Suprapubic skin (tissue), 4 donors: ENCODE data around the gene FAR2.

ENCODE experiments used
- EP300 ChIP-seq: sonication (generic); formaldehyde crosslinking; IDR thresholded peaks from one replicate; pipeline ENCODE4 v1.6.1; 2017; ENCODE audit warnings: antibody characterized with exemption
- POLR2A ChIP-seq, 2 donors: fragments of 450-650 bp; IDR thresholded peaks; one replicate each; pipeline ENCODE4 v1.6.1; 2017; ENCODE audit warnings: antibody characterized with exemption in 2 of 2, mild to moderate bottlenecking in 2 of 2, moderate library complexity in 2 of 2
- POLR2AphosphoS5 ChIP-seq, 3 donors: sonication (generic); formaldehyde crosslinking; IDR thresholded peaks; one replicate each; pipeline ENCODE4 v1.6.1; 2017; ENCODE audit warnings: antibody characterized with exemption in 3 of 3
- TF ChIP-seq, protein P1 (sequence below), 2 donors: fragments of 200-600 bp in 1 of 2; fragments of 450-650 bp in 1 of 2; sonication (generic) in 1 of 2; IDR thresholded peaks; one replicate each; pipeline ENCODE4 v1.5.1; 2016 to 2019; ENCODE audit warnings: antibody characterized with exemption in 2 of 2, mild to moderate bottlenecking in 1 of 2, moderate library complexity in 1 of 2

DNA sequence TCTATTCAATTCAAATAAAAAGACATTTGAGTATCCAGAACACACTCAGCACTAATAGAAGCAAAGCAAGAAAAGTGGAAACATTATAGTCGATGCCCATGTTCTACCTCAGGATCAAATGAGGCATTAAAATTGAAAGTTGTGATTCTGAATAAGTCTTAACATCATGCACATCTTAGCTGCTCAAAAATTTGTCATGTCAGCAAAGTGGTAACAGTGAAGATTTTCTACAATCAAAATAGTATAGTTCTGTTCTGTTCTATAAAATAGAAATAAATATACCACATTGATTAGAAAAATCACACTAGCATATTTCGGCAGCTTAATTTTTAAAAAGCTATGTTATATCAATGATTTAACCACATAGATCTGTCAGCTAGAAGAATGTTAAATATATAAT is 157.2 kb downstream of the FAR2 start:
- TF ChIP-seq POLR2AphosphoS5 (IDR thresholded peaks at IDR 0.05), result no peak
- TF ChIP-seq, protein P1, sequence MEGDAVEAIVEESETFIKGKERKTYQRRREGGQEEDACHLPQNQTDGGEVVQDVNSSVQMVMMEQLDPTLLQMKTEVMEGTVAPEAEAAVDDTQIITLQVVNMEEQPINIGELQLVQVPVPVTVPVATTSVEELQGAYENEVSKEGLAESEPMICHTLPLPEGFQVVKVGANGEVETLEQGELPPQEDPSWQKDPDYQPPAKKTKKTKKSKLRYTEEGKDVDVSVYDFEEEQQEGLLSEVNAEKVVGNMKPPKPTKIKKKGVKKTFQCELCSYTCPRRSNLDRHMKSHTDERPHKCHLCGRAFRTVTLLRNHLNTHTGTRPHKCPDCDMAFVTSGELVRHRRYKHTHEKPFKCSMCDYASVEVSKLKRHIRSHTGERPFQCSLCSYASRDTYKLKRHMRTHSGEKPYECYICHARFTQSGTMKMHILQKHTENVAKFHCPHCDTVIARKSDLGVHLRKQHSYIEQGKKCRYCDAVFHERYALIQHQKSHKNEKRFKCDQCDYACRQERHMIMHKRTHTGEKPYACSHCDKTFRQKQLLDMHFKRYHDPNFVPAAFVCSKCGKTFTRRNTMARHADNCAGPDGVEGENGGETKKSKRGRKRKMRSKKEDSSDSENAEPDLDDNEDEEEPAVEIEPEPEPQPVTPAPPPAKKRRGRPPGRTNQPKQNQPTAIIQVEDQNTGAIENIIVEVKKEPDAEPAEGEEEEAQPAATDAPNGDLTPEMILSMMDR (IDR thresholded peaks at IDR 0.05), result no peak
- no peak for TF ChIP-seq POLR2A (IDR thresholded peaks at IDR 0.05)
- TF ChIP-seq EP300, result no peak
